Measurements from ENCODE around the gene POU2F3. TPM values are rescaled to one million over a fixed set of nuclear protein-coding genes. Genes with fewer than 3 reads are reported as not detected.
A peak's percentile ranks its signal among the peaks of the same experiment; 100 is the strongest.

POU2F3 gene
- total RNA-seq, 1 donor from 2014 or later, result 4.6 TPM

DNA sequence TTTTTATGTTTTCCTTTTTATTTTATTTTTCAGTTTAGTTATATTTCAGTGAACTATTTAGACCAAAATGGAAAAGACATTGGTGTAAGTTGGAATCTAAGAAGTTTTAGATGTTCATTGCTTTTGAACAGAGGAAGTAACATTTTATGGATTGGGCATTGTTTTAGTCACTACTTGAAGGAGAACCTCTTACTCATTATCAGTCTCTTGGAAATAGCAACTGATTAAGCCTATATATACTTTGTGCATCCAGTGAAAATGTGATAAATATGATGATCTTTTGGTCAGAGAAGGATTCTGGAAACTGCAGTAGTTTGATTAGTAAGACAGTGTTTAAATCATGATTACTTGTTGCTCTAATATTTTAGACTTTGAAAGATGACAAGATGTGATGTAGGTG, 110.7 kb downstream of the POU2F3 start:
- Histone ChIP-seq H3K36me3 (no peaks in the 10 kb centered on the region), H3K27me3 (ENCODE audit: low read depth) (peaks cover 3% of the 10 kb centered on the region), H3K27ac (no peak overlapping the region), H3K4me3 (no peak overlapping the region), H3K4me1 (peaks cover 40% of the 10 kb centered on the region), H3K9me3 (no peaks in the 10 kb centered on the region)
- intact Hi-C loops (cut with DNase I), result no loop called here
- TF ChIP-seq, protein P1, sequence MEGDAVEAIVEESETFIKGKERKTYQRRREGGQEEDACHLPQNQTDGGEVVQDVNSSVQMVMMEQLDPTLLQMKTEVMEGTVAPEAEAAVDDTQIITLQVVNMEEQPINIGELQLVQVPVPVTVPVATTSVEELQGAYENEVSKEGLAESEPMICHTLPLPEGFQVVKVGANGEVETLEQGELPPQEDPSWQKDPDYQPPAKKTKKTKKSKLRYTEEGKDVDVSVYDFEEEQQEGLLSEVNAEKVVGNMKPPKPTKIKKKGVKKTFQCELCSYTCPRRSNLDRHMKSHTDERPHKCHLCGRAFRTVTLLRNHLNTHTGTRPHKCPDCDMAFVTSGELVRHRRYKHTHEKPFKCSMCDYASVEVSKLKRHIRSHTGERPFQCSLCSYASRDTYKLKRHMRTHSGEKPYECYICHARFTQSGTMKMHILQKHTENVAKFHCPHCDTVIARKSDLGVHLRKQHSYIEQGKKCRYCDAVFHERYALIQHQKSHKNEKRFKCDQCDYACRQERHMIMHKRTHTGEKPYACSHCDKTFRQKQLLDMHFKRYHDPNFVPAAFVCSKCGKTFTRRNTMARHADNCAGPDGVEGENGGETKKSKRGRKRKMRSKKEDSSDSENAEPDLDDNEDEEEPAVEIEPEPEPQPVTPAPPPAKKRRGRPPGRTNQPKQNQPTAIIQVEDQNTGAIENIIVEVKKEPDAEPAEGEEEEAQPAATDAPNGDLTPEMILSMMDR (IDR thresholded peaks at IDR 0.05), result no peak
- no peak for ATAC-seq
- DNase-seq, result no peak

DNA sequence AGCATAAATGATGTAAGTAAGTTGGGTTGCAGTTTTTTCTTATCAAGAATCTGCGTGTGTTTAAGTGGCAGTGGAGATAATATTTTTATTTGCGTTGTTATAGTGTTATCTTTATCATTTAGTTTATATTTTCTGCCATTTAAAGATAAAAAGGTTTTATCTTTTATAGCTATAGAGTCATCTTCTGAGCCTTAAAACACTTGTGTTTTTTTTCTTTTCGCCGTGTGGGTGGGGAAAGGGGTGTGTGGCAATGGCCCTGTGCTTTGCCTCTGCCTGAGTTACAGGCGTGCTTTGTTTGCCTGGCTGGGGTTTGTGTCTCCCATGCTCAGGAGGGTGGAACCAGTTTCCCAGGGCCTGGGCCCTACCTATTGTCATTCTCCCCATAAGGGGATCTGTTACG, 112.5 kb downstream of the POU2F3 start:
- peaks cover 26% of the 10 kb centered on the region for H3K4me1 ChIP-seq
- H3K4me3 ChIP-seq, result no peak overlapping the region
- DNase-seq (no peak), ATAC-seq (peak in 1 of 2 donors; percentile 19)
- H3K27ac ChIP-seq, result no peak overlapping the region
- H3K9me3 ChIP-seq, result no peaks in the 10 kb centered on the region
- H3K36me3 ChIP-seq, result no peaks in the 10 kb centered on the region
- TF ChIP-seq, protein P1 (IDR thresholded peaks at IDR 0.05), result no peak
- intact Hi-C loops (cut with DNase I), result no loop called here
- no peaks in the 10 kb centered on the region for H3K27me3 ChIP-seq (ENCODE audit: low read depth)

DNA sequence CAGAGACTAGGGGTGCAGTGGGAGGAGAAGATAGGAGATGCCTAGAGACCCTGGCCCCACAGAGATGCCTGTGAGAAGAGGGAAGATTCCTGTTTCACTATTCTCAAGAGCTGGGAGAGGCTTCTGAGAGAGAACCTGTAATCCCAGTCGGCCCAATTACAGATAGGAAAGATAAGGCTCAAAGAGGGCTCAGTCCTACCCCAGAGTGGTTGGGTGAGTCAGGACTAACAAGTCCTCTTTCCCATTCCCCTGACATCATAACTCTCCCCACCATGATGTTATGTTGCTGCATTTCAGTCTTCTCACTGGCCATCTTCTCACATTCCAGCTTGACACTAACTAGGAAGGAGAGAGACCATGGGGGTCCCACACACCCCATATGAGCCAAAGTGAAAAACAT, 114.1 kb downstream of the POU2F3 start:
- H3K36me3 ChIP-seq, result no peaks in the 10 kb centered on the region
- H3K4me1 ChIP-seq, result peaks cover 16% of the 10 kb centered on the region
- TF ChIP-seq, protein P1 (IDR thresholded peaks at IDR 0.05), result no peak
- no peaks in the 10 kb centered on the region for H3K27me3 ChIP-seq (ENCODE audit: low read depth)
- no peaks in the 10 kb centered on the region for H3K9me3 ChIP-seq
- DNase-seq (no peak), ATAC-seq (peak in 1 of 2 donors; percentile 47)
- no peak overlapping the region for H3K4me3 ChIP-seq
- no peak overlapping the region for H3K27ac ChIP-seq
- intact Hi-C loops (cut with DNase I), result no loop called here

DNA sequence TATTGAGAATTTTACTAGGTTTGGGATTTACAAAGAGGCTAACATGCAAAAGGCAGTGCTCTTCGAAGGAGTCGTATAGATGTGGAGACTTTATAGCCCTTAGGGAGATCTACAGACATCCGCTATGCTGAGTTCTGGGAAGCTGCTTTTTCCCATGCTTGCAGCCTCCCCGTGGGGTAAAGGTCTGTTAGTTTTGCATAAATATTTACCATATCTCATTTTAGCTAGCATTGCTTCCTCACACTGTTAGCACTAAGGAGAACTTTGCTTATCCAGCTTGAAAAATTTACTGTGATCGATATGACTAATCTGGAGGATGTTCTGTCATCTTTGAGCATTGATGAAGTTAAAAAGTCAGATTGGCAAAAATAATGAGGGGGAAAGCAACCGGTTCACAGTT, 114.8 kb downstream of the POU2F3 start:
- Histone ChIP-seq H3K27me3 (ENCODE audit: low read depth) (no peaks in the 10 kb centered on the region), H3K4me1 (peaks cover 16% of the 10 kb centered on the region), H3K4me3 (no peak overlapping the region), H3K9me3 (no peaks in the 10 kb centered on the region), H3K27ac (no peak overlapping the region), H3K36me3 (no peaks in the 10 kb centered on the region)
- TF ChIP-seq, protein P1 (IDR thresholded peaks at IDR 0.05), result no peak
- ATAC-seq (no peak), DNase-seq (no peak)
- intact Hi-C loops (cut with DNase I), result no loop called here

DNA sequence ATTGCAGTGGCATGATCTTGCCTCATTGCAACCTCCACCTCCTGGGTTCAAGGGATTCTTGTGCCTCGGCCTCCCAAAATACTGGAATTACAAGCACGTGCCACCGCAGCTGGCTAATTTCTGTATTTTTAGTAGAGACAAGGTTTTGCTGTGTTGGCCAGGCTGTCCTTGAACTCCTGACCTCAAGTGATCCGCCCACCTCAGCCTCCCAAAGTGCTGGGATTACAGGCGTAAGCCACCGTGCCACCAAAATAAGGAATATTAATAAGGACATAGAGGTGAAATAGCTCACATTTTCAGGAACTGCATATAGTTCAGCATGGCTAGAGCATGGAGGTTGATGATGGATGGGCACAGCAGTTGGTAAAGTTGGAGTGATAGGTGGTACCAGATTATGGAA, 117.7 kb downstream of the POU2F3 start:
- H3K36me3 ChIP-seq, result no peaks in the 10 kb centered on the region
- intact Hi-C loops (cut with DNase I), result no loop called here
- no peak for DNase-seq
- H3K27ac ChIP-seq, result no peak overlapping the region
- peaks cover 18% of the 10 kb centered on the region for H3K4me1 ChIP-seq
- ATAC-seq, result no peak
- H3K27me3 ChIP-seq (ENCODE audit: low read depth), result no peaks in the 10 kb centered on the region
- no peak overlapping the region for H3K4me3 ChIP-seq
- H3K9me3 ChIP-seq, result no peaks in the 10 kb centered on the region
- TF ChIP-seq, protein P1 (IDR thresholded peaks at IDR 0.05), result no peak

DNA sequence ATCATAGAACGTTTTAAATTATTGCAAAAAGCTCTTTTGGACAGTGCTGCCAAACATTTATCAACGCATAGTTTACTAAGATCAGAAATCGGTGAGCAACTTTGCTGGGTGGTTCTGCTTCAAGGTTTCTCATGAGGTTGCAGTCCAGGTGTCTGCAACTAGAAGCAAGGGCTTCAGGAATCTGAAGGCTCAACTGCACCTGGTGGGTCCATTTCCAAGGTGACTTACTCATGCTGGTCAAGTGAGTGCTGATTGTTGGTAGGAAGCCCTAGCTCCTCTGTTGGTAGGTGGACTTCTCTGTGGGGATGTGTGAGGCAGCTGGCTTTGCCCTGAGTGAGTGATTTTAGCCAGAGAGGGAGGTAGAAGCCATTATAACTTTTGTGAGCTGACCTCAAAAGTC, 118.8 kb downstream of the POU2F3 start:
- TF ChIP-seq, protein P1 (IDR thresholded peaks at IDR 0.05), result no peak
- no peaks in the 10 kb centered on the region for H3K9me3 ChIP-seq
- no peak for DNase-seq
- H3K4me3 ChIP-seq, result no peak overlapping the region
- ATAC-seq, result no peak
- H3K27me3 ChIP-seq (ENCODE audit: low read depth), result no peaks in the 10 kb centered on the region
- H3K27ac ChIP-seq, result no peak overlapping the region
- intact Hi-C loops (cut with DNase I), result no loop called here
- H3K36me3 ChIP-seq, result no peaks in the 10 kb centered on the region
- H3K4me1 ChIP-seq, result peaks cover 18% of the 10 kb centered on the region
